Left kidney (tissue), 2 donors: Measurements from ENCODE around the gene KLF6. TPM values are rescaled to one million over a fixed set of nuclear protein-coding genes. Genes with fewer than 3 reads are reported as not detected.

Source experiments
- DNase-seq: peaks from one replicate; pipeline ENCODE4 v3.0.0-alpha.2; 2013
- polyA plus RNA-seq: library from polyadenylated mRNA; unstranded; fragments of 120-200 nt; gene quantifications from one replicate; pipeline ENCODE4 v1.2.1, GENCODE V29; 2013; ENCODE audit not compliant: insufficient read length

The KLF6 gene
- polyA plus RNA-seq, 1 donor: 55.3 TPM

GRCh38 chr10:3813267-3813666 lies 28.3 kb upstream of the KLF6 start:
- DNase-seq: no peak

GRCh38 chr10:3812141-3812540 lies 27.1 kb upstream of the KLF6 start:
- DNase-seq: no peak

GRCh38 chr10:3811291-3811870 lies 26.4 kb upstream of the KLF6 start:
- DNase-seq: peak; percentile 52

- no peak for DNase-seq
Observed at GRCh38 chr10:3808689-3809199, 23.7 kb upstream of the KLF6 start.

- DNase-seq: no peak
Observed at GRCh38 chr10:3807928-3808496, 23.0 kb upstream of the KLF6 start.

GRCh38 chr10:3807211-3807927 lies 22.4 kb upstream of the KLF6 start:
- no peak for DNase-seq

- no peak for DNase-seq
Observed at GRCh38 chr10:3806603-3807002, 21.6 kb upstream of the KLF6 start.

- no peak for DNase-seq
Observed at GRCh38 chr10:3805791-3806461, 20.9 kb upstream of the KLF6 start.

- DNase-seq: no peak
Observed at GRCh38 chr10:3805201-3805790, 20.3 kb upstream of the KLF6 start.

- DNase-seq: no peak
Observed at GRCh38 chr10:3803927-3804741, 19.1 kb upstream of the KLF6 start.

- no peak for DNase-seq
Observed at GRCh38 chr10:3803295-3803926, 18.4 kb upstream of the KLF6 start.

- DNase-seq: no peak
Observed at GRCh38 chr10:3802526-3803265, 17.7 kb upstream of the KLF6 start.

GRCh38 chr10:3801558-3802192 lies 16.7 kb upstream of the KLF6 start:
- DNase-seq: no peak

- no peak for DNase-seq
Observed at GRCh38 chr10:3800586-3800985, 15.6 kb upstream of the KLF6 start.

GRCh38 chr10:3797750-3798149 lies 12.7 kb upstream of the KLF6 start:
- no peak for DNase-seq

GRCh38 chr10:3793553-3793952 lies 8.5 kb upstream of the KLF6 start:
- no peak for DNase-seq

- DNase-seq: no peak
Observed at GRCh38 chr10:3792710-3793219, 7.8 kb upstream of the KLF6 start.

- DNase-seq: no peak
Observed at GRCh38 chr10:3791974-3792633, 7.1 kb upstream of the KLF6 start.

GRCh38 chr10:3790858-3791257 lies 5.8 kb upstream of the KLF6 start:
- DNase-seq: no peak
